ENCODE data around the gene FAXC.

- TF ChIP-seq CTCF (IDR thresholded peaks at IDR 0.05 in 8 of 11, conservative IDR thresholded peaks at IDR 0.05 in 3 of 11): no peak
- no peak for TF ChIP-seq POLR2AphosphoS5 (IDR thresholded peaks at IDR 0.05)
These were observed 38.9 kb downstream of the FAXC start for GRCh38 chr6:99310553-99310952.
